Effector CD4-positive, alpha-beta T cell (primary cell): Measurements from ENCODE around the gene PER2.

Experiments used
- DNase-seq: peaks from one replicate; pipeline ENCODE4 v3.0.0-alpha.2; 2020

PER2 gene

DNA sequence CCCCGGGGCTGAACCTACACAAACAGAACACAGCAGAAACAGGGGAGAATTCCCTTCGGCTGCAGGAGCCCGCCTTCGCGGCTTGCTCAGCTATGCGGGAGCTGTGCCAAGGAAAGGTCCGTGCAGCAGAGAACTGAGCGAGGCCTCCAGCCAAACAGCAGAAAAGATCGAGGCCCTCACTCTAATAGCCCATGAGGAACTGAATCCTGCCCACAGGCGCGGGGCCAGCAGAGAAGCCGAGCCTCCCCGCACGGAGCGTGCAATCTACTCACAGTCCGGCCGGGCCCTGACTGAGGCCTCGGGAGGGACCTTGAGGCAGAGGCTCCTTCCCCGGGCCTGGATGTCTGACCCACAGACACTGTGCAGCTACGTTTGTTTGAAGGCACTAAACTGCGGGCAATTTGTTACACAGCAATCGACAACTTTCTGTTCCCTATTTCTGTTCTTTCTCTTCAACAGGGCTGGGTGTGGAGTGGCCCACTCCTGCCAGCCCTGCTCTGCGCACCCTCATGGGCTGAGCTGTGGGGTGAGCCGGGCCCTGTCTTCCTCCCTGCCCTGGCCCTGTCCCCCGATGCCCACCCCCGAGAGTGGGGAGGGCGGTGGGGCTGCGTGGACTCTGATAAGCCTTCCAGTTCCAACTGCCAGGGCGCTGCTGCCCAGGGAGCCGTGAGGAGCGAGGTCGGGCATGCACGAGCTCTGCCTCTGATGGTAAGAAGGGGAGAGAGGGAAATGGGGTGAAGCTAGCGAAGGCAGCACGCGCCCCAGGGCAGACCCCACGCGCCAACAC, 62.3 kb downstream of the PER2 start:
- DNase-seq, result no peak

DNA sequence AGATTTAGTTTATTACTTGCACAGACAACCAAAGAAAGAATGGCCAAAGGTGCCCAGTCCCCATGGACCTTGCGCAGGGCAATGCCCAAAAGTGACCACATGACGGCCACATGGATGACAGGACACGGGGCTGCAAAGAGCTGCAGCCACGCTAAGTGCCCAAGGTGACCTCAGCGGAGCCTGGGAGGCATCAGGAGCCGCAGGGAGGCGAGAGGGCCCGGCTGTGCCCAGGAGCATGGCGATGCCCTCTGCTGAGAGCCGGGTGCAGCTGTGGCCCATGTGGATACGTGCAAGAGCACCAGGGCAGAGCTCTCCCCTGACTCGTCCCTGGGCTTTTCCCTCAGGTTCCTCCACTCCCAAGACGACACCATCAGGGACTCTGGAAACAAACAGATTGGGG, 63.3 kb downstream of the PER2 start:
- DNase-seq, result no peak

DNA sequence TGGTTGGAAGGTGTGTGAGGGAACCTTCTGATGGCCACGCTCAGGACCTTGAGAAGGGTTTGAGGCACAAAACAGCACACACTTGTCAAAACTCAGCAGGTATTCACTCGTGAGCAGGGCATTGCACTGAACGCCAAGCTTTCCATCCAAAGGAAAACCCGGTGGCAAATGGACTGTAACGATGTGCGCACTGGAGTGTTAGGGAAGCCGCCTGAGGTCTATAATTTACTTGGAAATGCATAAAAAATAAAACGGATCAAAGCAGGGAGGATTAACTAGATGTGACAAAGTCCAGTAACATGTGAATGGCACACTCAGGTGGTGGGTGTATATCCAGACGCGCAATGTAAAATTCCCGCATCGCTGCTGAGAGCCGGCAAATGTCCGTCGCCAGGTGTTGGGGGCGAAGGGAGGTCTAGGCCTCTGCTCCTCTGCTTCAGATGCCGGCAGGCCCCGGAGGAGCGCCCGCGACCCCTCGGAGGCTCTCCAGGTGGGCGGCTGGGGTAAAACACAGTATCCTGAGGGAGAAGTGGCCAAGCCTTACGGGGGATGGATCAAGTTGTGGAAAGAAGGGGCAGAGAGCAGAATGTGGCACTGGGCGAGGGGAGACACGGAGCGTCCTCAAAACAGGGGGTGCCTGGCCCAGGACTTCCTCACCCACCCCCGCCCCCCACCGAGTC, 63.9 kb downstream of the PER2 start:
- no peak for DNase-seq

DNA sequence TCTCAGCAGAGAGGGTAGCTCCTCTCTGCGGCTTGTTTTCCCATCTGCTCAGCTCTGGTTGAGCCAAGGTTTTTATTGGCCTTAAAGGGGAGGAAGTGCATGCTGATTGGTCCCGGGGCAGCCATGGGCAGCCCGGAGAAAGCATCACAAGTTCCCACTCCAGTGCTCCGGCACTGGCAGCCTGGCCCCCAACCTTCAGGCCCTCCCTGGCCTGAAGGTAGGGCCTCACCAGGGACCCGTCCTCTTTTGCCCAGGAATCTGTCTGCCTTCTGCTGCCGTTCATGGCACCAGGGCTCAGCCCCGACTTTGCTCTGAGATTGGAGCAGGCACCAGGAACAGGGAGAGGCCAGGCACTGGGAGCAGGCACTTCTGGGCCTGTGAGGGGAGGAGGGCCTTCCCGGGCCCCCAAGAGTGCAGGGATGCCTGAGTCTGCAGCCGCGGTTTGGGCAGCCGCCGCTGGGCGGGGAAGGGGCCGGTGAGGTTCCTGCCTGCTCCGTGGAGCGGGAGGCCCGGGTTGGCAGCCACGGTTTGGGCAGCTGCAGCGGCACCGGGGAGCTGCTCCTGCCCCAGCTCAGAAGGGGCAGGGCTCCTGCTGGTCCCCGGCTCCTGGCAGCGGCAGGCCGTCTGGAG, 67.4 kb downstream of the PER2 start:
- DNase-seq, result no peak

DNA sequence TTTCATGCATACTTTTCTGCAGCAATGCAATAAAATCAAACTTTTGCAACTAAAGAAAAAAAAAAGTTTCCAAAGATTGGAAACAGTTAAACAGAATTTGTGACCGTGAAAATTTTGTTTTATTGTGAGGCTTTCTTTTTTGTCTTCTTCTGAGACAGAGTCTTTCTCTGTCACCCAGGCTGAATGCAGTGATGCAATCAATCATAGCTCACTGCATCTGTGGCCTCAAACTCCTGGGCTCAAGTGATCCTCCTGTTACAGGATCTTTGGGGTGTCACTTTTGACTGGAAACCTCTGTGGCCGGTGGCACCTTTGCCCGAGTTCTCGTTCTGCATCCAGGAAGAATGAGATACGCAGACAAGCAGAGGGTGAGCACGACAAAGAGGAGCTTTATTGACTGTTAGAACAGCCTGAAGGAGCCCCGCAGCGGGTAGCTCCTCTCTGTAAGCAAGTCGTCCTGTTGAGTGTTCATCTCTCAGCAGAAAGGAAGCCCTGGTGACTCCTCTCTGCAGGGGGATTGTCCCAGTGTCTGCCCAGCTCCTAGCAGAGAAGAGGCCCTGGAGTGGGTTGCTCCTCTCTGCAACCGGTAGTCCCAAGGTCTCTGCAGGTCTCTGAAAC, 68.0 kb downstream of the PER2 start:
- DNase-seq, result no peak

DNA sequence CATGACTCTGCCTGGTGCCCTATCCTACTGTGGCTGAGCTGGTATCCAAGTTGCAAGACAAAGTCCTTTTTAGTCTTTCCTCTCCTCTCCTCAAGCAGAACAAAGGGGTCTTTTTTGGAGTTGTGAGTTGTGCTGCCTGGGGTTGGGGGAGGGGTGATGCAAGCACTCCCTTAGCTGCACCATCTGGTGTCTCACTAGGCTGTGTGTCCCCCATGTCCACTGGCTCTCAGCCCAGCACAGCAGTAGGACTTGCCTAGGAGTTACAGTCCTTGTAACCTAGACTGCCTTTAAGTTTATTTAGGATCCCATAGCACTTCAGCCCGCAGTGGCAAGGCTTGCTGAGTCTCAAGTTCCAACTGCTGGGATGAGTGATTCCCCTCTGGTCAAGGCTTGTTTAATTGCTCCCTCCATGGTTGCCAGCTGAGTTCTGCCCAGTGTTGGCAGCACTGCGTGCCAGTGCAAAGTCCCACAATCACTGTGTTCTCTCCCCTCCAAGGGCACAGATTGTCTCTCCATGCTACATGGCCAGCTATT, 71.7 kb downstream of the PER2 start:
- no peak for DNase-seq

DNA sequence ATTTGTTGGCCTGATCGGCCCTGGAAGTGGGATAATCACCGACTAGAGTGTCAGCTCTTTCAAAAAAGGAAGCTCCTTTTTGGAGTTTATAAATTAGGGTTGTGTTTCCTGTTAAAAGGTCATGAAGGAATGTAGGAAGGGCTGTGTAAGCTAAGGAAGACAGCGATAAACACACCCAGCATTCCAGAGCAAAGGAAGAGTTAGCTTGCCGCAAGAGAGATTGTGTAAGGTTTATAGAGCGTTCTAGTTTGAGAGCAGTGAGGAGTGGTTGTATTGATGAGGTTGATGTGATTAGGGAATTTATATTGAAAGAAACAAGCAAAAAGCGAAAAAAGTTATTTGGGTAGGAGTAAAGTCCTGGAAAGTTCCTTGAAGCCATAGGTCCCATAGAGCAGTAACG, 81.4 kb downstream of the PER2 start:
- DNase-seq, result no peak

DNA sequence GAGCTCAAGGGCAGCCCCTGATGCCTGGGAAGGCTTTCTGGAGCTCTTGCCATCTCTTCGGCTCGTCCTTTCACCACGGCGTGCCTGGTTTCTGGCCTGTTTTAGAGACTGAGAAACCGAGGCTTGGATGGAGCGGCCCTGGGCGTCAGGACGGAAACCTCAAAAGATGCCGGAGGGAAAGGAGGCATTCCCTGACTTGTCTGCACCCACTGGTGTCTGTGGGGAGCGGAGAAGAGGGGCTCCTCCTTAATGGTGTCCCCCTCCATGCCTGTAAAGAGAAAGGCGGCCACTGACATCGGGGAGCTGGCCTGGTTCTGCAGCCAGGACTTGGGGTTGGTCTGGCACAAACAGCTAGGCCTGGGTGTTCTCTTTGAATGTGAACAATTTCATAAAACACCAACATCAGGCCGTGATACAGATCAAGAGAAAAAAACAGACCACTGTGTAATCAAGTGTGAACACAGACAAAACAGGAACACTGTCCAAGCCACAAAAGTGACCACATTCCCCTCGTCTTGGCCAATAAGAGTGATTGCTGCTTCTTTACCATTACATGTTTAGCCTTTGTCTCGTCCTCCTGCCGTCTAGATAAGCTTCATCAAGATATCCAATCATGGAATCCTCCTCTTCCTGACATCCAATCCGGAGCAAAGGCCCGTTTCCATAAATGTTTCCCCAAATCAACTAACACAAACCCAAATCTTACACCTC, 84.3 kb downstream of the PER2 start:
- DNase-seq, result peak; percentile 7

DNA sequence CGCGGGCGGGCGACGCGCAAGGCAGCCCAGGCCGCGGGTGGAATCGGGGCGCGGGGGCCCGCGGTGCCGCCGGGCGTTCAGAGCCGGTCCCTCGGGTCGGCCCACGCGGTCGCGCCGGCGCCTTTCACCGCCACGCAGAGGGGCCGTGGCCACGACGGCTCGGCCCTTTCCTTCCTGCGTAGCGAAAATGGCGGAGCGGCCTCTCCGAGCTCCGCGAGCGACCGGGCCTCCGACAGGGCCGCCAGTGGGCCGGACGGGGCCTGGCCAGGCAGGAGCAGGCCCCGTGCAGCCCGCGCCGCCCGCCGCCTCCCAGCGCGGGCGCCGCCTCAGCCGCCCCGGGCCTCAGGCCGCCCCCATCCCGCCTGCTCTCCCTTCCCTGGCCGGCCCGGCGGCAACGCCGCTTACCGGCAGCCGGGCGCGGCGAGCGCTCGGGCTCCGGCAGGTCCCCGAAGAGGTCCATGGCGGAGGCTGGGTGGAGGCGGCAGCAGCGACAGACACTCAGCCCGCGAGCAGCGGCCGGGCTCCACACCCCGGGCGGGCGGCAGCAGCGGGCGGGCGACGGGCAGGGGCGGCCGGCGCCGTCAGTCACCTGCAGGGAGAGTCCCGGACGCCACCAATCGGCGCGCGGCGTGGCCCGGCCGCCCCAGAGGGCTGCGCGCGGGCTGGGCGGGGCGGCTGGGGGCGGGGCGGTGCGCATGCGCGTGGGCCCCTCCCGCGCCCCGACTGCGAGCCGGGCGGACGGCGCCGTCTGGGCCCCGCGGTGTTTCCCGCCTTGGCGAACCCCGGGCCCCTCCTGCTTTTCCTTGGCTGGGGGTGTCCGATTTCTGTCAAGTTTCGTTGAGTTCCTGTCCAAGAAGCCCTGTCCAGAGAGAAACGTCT, 85.1 kb downstream of the PER2 start, which contains the start of gene ILKAP:
TSS of gene ILKAP (minus strand) at position 602 of the 879 bp plus-strand sequence. CDS start at position 460, 142 bp downstream.
- peak; percentile 86 for DNase-seq

DNA sequence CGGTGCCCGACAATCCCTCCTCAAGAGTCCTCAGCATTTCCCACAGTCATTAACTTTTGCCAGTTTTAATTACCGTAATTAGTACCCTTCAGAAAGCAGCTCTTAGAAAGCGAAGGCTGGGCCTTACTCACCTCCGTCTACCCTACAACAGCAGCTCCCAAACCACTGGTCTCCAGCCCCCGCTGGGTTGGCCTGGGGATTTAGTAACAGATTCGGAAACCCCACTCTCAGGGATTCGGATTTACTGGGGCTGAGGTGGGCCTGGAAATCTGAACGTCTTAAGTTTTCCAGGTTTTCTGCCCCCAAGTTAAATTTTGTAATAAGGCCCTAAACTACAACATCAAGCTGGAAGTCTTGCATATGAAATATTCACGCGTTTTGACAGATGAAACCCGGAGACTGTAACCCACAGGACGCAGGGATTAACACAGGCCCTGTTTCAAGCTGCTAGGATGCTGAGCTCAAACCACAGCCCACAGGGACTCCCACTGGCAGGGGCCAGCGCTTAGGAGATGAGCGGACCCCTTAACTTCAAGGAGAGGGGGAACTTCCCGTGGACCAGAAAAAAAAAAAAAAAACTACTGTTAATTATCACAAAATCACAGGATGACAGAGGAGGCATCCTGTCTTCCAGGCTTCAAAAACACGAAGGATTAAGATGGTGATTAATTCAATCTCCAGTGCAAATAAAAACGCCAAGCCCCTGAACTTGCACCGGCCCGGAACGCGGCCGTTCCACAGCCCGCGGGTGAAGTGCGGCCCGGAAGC, 85.9 kb downstream of the PER2 start:
- DNase-seq, result no peak
